OCI-LY1 (cell line): ENCODE measurements around the gene ETNK2.

Source experiments
- H2AFZ ChIP-seq: fragments of 200-600 bp; sonication (generic), shearing (Covaris generic); 2 replicates; pipeline ENCODE4 v1.6.0; 2014; ENCODE audit warnings: antibody characterized with exemption, mild to moderate bottlenecking, low read length
- H3F3A ChIP-seq: fragments of 200-600 bp; sonication (generic), shearing (Covaris generic); 2 replicates; pipeline ENCODE4 v1.6.0; 2014; ENCODE audit warnings: mild to moderate bottlenecking, antibody characterized with exemption, low read length, moderate library complexity; ENCODE audit not compliant: insufficient read depth
- H3K27ac ChIP-seq: fragments of 200-600 bp; sonication (generic); 2 replicates; pipeline ENCODE4 v1.5.1; 2014; ENCODE audit warnings: low read length, mixed run types, mild to moderate bottlenecking, low read depth; ENCODE audit not compliant: poor library complexity, severe bottlenecking
- H3K27me3 ChIP-seq: fragments of 200-600 bp; sonication (generic); 2 replicates; pipeline ENCODE4 v1.6.0; 2014; ENCODE audit warnings: antibody characterized with exemption, mild to moderate bottlenecking, low read length, moderate library complexity; ENCODE audit not compliant: insufficient read depth
- H3K36me3 ChIP-seq: fragments of 200-600 bp; sonication (generic); 2 replicates; pipeline ENCODE4 v1.6.1; 2014; ENCODE audit warnings: mild to moderate bottlenecking, antibody characterized with exemption, low read length, moderate library complexity, mixed read lengths; ENCODE audit not compliant: insufficient read depth
- H3K4me1 ChIP-seq: fragments of 200-600 bp; sonication (generic); 2 replicates; pipeline ENCODE4 v1.5.1; 2014; ENCODE audit warnings: mild to moderate bottlenecking, low read length, moderate library complexity; ENCODE audit not compliant: insufficient read depth, severe bottlenecking
- H3K4me2 ChIP-seq: fragments of 200-600 bp; sonication (generic), shearing (Covaris generic); 2 replicates; pipeline ENCODE4 v1.6.1; 2014; ENCODE audit warnings: low read length
- H3K4me3 ChIP-seq: fragments of 200-600 bp; sonication (generic); 2 replicates; pipeline ENCODE4 v1.5.1; 2014; ENCODE audit warnings: low read length, low read depth, mild to moderate bottlenecking, mixed read lengths; ENCODE audit not compliant: poor library complexity, severe bottlenecking
- H3K79me2 ChIP-seq: fragments of 200-600 bp; shearing (Covaris generic); 2 replicates; pipeline ENCODE4 v1.6.1; 2016; ENCODE audit warnings: mixed run types, low read length, mixed read lengths; ENCODE audit not compliant: insufficient read depth
- H3K9ac ChIP-seq: fragments of 200-600 bp; sonication (generic), shearing (Covaris generic); 2 replicates; pipeline ENCODE4 v1.6.1; 2014; ENCODE audit warnings: mild to moderate bottlenecking, low read length, mixed read lengths
- H3K9me2 ChIP-seq: fragments of 200-600 bp; sonication (generic), shearing (Covaris generic); 2 replicates; pipeline ENCODE4 v1.6.1; 2014; ENCODE audit warnings: low read depth, mild to moderate bottlenecking, low read length, mixed read lengths
- H3K9me3 ChIP-seq: fragments of 200-600 bp; shearing (Covaris generic); 2 replicates; pipeline ENCODE4 v1.6.1; 2014; ENCODE audit warnings: low read length, mixed read lengths
- H4K20me1 ChIP-seq: fragments of 200-600 bp; sonication (generic), shearing (Covaris generic); 2 replicates; pipeline ENCODE4 v1.6.0; 2016; ENCODE audit warnings: mild to moderate bottlenecking, low read length; ENCODE audit not compliant: insufficient read depth
- EZH2 ChIP-seq: fragments of 200-600 bp; sonication (generic), shearing (Covaris generic); IDR thresholded peaks from 2 replicates; pipeline ENCODE4 v1.8.0; 2017; ENCODE audit warnings: borderline replicate concordance, mixed run types, mild to moderate bottlenecking, antibody characterized with exemption, low read length, moderate library complexity, mixed read lengths
- TF ChIP-seq, protein P1 (sequence below): fragments of 200-600 bp; sonication (generic), shearing (Covaris generic); IDR thresholded peaks from 2 replicates; pipeline ENCODE4 v1.5.1; 2017; ENCODE audit warnings: mild to moderate bottlenecking, antibody characterized with exemption, low read length, moderate library complexity, mixed read lengths

The ETNK2 gene

DNA sequence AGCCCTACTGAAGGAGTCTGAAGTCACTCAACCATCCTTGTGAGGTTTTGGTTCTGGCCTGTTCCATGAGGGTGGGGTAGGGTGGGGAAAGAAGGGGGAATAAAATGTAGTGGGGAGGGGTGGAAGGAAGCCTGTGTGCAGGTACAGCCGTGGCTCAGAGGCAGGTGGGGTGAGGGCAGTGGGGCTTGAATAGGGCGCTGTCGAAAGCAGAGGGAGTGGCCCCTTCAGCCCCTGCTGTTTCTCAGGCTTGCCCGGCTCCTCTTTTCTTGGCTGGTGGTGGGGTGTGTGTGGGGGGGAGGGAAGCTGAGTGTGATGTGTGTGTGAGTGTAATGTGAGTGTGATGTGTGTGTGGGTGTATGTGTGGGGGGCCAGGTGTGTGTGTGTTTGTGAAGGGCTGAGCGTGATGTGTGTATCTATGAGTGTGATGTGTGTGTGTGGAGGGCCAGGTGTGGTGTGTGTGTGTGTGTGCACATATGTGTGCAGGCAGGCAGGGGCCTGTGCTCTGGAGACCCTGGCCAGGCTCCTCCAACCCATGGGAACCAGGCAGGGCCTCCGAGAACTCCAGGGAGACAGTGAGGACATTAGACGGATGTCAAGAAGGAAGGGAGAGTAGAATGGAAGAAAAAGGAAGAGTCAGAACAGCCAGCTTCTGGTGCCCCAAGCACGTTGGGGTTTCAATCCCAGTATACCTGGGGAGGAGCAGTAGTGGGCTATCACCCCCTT, 69.9 kb downstream of the ETNK2 start:
- H3K27me3 ChIP-seq, result peaks cover 4% of the 10 kb centered on the region; the same call in 1 of the 2 replicates
- no peaks in the 10 kb centered on the region for H3K79me2 ChIP-seq
- no peaks in the 10 kb centered on the region for H3K36me3 ChIP-seq
- no peak overlapping the region for H2AFZ ChIP-seq
- no peak overlapping the region for H3K9ac ChIP-seq
- no peak overlapping the region for H3K27ac ChIP-seq
- H3K4me2 ChIP-seq, result no peak overlapping the region
- TF ChIP-seq, protein P1, sequence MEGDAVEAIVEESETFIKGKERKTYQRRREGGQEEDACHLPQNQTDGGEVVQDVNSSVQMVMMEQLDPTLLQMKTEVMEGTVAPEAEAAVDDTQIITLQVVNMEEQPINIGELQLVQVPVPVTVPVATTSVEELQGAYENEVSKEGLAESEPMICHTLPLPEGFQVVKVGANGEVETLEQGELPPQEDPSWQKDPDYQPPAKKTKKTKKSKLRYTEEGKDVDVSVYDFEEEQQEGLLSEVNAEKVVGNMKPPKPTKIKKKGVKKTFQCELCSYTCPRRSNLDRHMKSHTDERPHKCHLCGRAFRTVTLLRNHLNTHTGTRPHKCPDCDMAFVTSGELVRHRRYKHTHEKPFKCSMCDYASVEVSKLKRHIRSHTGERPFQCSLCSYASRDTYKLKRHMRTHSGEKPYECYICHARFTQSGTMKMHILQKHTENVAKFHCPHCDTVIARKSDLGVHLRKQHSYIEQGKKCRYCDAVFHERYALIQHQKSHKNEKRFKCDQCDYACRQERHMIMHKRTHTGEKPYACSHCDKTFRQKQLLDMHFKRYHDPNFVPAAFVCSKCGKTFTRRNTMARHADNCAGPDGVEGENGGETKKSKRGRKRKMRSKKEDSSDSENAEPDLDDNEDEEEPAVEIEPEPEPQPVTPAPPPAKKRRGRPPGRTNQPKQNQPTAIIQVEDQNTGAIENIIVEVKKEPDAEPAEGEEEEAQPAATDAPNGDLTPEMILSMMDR, result no peak
- no peak for TF ChIP-seq EZH2
- H3K4me3 ChIP-seq, result no peak overlapping the region
- H3K9me3 ChIP-seq, result no peaks in the 10 kb centered on the region
- H3K9me2 ChIP-seq, result no peaks in the 10 kb centered on the region
- H3K4me1 ChIP-seq, result no peaks in the 10 kb centered on the region
- H3F3A ChIP-seq, result no peaks in the 10 kb centered on the region
- no peaks in the 10 kb centered on the region for H4K20me1 ChIP-seq

DNA sequence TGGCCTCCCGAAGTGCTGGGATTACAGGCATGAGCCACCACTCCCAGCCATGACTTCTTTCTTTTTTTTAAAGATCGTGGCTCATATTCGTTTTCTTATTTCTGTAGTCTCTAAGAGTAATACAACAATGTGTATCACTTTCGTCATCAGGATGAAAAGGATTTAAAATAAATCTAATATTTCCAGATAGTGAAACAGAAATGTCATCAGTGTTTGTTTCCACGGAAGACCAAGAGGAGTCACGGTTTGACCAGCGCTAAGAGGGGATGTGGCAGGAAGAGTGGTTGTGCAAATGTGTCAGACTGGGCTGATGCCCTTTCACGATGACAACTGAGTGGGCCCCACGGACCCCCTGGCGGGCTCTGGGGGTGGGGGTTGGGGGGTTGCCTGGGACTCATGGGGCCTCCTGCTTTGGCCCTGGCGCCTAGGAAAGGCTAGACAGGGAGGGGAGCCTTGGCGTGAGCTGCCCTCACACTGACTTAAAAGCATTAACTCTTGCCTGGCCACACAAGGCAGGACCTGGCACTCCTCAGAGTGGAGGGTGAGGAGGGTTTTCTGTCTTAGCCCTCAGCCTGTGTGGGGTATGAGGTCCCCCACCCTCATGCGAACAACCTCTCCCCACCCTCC, 70.6 kb downstream of the ETNK2 start:
- H3K4me2 ChIP-seq, result no peak overlapping the region
- no peaks in the 10 kb centered on the region for H3K9me2 ChIP-seq
- H3K9ac ChIP-seq, result no peak overlapping the region
- no peaks in the 10 kb centered on the region for H3K9me3 ChIP-seq
- no peaks in the 10 kb centered on the region for H3K79me2 ChIP-seq
- no peak overlapping the region for H3K27ac ChIP-seq
- no peak for TF ChIP-seq EZH2
- TF ChIP-seq, protein P1, result no peak
- no peak overlapping the region for H2AFZ ChIP-seq
- H3K4me3 ChIP-seq, result no peak overlapping the region
- no peaks in the 10 kb centered on the region for H3K36me3 ChIP-seq
- no peaks in the 10 kb centered on the region for H4K20me1 ChIP-seq
- no peaks in the 10 kb centered on the region for H3F3A ChIP-seq
- no peaks in the 10 kb centered on the region for H3K4me1 ChIP-seq
- peaks cover 4% of the 10 kb centered on the region; the same call in 1 of the 2 replicates for H3K27me3 ChIP-seq
